Measurements from ENCODE around the gene SLAIN1. TPM values are rescaled to one million over a fixed set of nuclear protein-coding genes. Genes with fewer than 3 reads are reported as not detected.

Gene SLAIN1
- total RNA-seq, 4 donors from 2014 or later: 1.1 to 3.8 (median 1.7) TPM

GRCh38 chr13:77720988-77721387 lies 23.5 kb downstream of the SLAIN1 start:
- in situ Hi-C loops (cut with MboI; ENCODE audit: low pct_ligation_motif_present in 1 of 4, low pct_unique_long_range_greater_than_20kb in 1 of 4, low sequenced_read_pairs in 3 of 4) (no loop called here), intact Hi-C loops (cut with DNase I; ENCODE audit: low total_unique reads) (no loop called here)
- Histone ChIP-seq H3K4me1 (no peaks in the 10 kb centered on the region), H3K4me3 (no peak overlapping the region), H3K27ac (no peak overlapping the region), H3K9me3 (no peaks in the 10 kb centered on the region), H3K27me3 (no peaks in the 10 kb centered on the region), H3K36me3 (no peaks in the 10 kb centered on the region)
- WGBS, 2 donors (ENCODE audit: low coverage in 1 of 2): 92 to 97% methylated on average over 4 to 5 of the region's 5 CpGs
- no peak for DNase-seq
- TF ChIP-seq EP300 (IDR thresholded peaks at IDR 0.05; ENCODE audit: low read depth): no peak

- WGBS, 2 donors (ENCODE audit: low coverage in 1 of 2): 77 to 89% methylated on average over 6 of the region's 6 CpGs
- H3K4me3 ChIP-seq: no peak overlapping the region
- intact Hi-C loops (cut with DNase I; ENCODE audit: low total_unique reads): no loop called here
- H3K27ac ChIP-seq: no peak overlapping the region
- H3K9me3 ChIP-seq: no peaks in the 10 kb centered on the region
- no peaks in the 10 kb centered on the region for H3K36me3 ChIP-seq
- TF ChIP-seq POLR2AphosphoS5 (IDR thresholded peaks at IDR 0.05): no peak
- no peak for TF ChIP-seq EP300 (IDR thresholded peaks at IDR 0.05; ENCODE audit: low read depth)
- no peak for TF ChIP-seq POLR2A (IDR thresholded peaks at IDR 0.05)
- H3K27me3 ChIP-seq: no peaks in the 10 kb centered on the region
- DNase-seq: no peak
- in situ Hi-C loops (cut with MboI; ENCODE audit: low pct_ligation_motif_present in 1 of 4, low pct_unique_long_range_greater_than_20kb in 1 of 4, low sequenced_read_pairs in 3 of 4): no loop called here
- no peaks in the 10 kb centered on the region for H3K4me1 ChIP-seq
Observed at GRCh38 chr13:77724092-77724491, 26.6 kb downstream of the SLAIN1 start.

DNA sequence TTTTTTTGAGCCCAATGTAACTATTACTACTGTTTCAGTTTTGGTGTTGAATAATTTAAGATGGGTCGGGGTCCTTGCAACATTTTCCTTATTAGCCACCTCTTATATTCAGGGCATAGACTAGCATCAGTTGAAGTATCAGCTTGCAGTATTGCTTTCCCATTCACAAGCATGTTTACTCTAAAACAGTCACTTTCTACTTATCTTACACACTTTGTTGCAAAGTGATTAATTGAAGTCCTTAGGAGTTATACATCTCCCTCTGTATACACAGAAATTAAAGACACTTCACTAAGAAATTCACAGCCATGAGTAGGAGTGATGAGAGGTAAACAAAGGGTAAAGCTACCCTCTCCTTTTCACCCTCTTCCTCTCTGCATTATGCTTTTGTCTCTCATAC lies 27.6 kb downstream of the SLAIN1 start:
- intact Hi-C loops (cut with DNase I; ENCODE audit: low total_unique reads) (no loop called here), in situ Hi-C loops (cut with MboI; ENCODE audit: low pct_ligation_motif_present in 1 of 4, low pct_unique_long_range_greater_than_20kb in 1 of 4, low sequenced_read_pairs in 3 of 4) (no loop called here)
- TF ChIP-seq, protein P1, sequence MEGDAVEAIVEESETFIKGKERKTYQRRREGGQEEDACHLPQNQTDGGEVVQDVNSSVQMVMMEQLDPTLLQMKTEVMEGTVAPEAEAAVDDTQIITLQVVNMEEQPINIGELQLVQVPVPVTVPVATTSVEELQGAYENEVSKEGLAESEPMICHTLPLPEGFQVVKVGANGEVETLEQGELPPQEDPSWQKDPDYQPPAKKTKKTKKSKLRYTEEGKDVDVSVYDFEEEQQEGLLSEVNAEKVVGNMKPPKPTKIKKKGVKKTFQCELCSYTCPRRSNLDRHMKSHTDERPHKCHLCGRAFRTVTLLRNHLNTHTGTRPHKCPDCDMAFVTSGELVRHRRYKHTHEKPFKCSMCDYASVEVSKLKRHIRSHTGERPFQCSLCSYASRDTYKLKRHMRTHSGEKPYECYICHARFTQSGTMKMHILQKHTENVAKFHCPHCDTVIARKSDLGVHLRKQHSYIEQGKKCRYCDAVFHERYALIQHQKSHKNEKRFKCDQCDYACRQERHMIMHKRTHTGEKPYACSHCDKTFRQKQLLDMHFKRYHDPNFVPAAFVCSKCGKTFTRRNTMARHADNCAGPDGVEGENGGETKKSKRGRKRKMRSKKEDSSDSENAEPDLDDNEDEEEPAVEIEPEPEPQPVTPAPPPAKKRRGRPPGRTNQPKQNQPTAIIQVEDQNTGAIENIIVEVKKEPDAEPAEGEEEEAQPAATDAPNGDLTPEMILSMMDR (IDR thresholded peaks at IDR 0.05): no peak
- TF ChIP-seq POLR2A (IDR thresholded peaks at IDR 0.05) (no peak), EP300 (IDR thresholded peaks at IDR 0.05; ENCODE audit: low read depth) (no peak), POLR2AphosphoS5 (IDR thresholded peaks at IDR 0.05) (no peak)
- no peak overlapping the region for H3K27ac ChIP-seq
- DNase-seq: no peak
- H3K36me3 ChIP-seq: no peaks in the 10 kb centered on the region
- no peak overlapping the region for H3K4me3 ChIP-seq
- H3K27me3 ChIP-seq: no peaks in the 10 kb centered on the region
- WGBS, 2 donors (ENCODE audit: low coverage in 1 of 2): 85 to 86% methylated on average over 1 of the region's 1 CpG
- no peaks in the 10 kb centered on the region for H3K4me1 ChIP-seq
- no peaks in the 10 kb centered on the region for H3K9me3 ChIP-seq

- no peaks in the 10 kb centered on the region for H3K27me3 ChIP-seq
- intact Hi-C loops (cut with DNase I; ENCODE audit: low total_unique reads) (no loop called here), in situ Hi-C loops (cut with MboI; ENCODE audit: low pct_ligation_motif_present in 1 of 4, low pct_unique_long_range_greater_than_20kb in 1 of 4, low sequenced_read_pairs in 3 of 4) (no loop called here)
- H3K27ac ChIP-seq: no peak overlapping the region
- H3K4me3 ChIP-seq: no peak overlapping the region
- TF ChIP-seq POLR2AphosphoS5 (IDR thresholded peaks at IDR 0.05): no peak
- no peak for TF ChIP-seq EP300 (IDR thresholded peaks at IDR 0.05; ENCODE audit: low read depth)
- TF ChIP-seq, protein P1 (IDR thresholded peaks at IDR 0.05): no peak
- no peak for TF ChIP-seq POLR2A (IDR thresholded peaks at IDR 0.05)
- WGBS, 2 donors (ENCODE audit: low coverage in 1 of 2): 89% methylated on average over 5 of the region's 5 CpGs
- DNase-seq: no peak
- no peaks in the 10 kb centered on the region for H3K9me3 ChIP-seq
- no peaks in the 10 kb centered on the region for H3K4me1 ChIP-seq
- no peaks in the 10 kb centered on the region for H3K36me3 ChIP-seq
Observed at GRCh38 chr13:77728265-77729125, 31.0 kb downstream of the SLAIN1 start.

DNA sequence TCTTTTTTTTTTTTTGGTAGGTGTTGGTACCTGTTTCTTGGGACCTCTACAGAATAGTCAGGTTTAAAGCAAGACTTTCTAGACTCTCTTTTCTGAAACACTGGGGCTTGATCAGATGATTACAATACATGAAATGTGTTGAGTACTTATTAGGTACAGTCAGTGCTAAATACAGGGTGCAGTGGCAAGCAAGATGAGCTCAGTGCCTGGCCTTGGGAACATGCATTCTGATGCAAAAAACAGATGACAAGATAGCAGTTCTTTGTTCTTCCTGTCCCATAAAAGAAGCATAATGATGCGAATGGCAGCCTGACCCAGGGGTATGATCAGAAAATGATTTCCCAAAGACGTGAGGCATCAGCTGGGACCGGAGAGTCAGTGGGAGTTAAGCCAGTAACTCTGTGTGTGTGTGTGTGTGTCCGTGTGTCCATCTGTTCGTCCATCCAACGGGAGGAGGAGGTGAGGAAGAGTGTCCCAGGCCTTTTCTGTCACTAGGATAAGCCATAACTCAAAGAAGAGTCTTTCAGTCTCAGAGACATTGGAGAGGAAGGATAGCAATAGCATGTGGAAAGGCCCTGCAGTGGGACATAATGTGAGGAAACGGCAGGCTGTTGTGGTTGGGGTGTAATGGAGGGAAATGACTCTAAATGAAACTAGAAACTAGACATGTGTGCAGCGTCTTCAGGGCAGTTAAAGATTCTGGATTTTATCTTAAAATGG lies 32.2 kb downstream of the SLAIN1 start:
- H3K9me3 ChIP-seq: no peaks in the 10 kb centered on the region
- H3K27me3 ChIP-seq: no peaks in the 10 kb centered on the region
- H3K36me3 ChIP-seq: no peaks in the 10 kb centered on the region
- H3K27ac ChIP-seq: no peak overlapping the region
- TF ChIP-seq EP300 (IDR thresholded peaks at IDR 0.05; ENCODE audit: low read depth) (no peak), POLR2A (IDR thresholded peaks at IDR 0.05) (no peak), POLR2AphosphoS5 (IDR thresholded peaks at IDR 0.05) (no peak)
- in situ Hi-C loops (cut with MboI; ENCODE audit: low pct_ligation_motif_present in 1 of 4, low pct_unique_long_range_greater_than_20kb in 1 of 4, low sequenced_read_pairs in 3 of 4): no loop called here
- intact Hi-C loops (cut with DNase I; ENCODE audit: low total_unique reads): no loop called here
- H3K4me3 ChIP-seq: no peak overlapping the region
- WGBS, 2 donors (ENCODE audit: low coverage in 1 of 2): 64 to 76% methylated on average over 3 to 8 of the region's 8 CpGs
- H3K4me1 ChIP-seq: no peaks in the 10 kb centered on the region
- DNase-seq: no peak

All from transverse colon (tissue), 4 donors.